Measurements from ENCODE around the gene ASH1L.

Gene ASH1L

DNA sequence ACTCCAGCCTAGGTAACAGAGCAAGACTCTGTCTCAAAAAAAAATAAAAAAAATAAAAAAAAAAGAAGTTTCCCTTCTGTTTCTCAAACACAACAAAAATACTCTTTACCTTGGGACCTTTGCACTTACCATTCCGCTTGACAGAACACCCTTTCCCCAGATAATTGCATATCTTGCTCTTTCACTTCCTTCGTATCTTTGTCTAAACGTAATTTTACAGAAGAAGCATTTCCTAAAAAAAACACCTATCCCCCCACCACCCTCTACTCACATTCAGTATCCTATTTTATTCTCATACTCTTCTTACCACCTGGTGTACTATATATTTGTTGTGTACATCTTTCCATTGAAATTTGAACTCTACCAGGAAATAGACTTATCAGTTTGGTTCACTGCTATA is 32.7 kb downstream of the ASH1L start:
- ChIA-PET CTCF (no interaction called here), POLR2A (interaction anchor here (0.7 kb wide), 1 partner anchor 10 kb away, joined by 3 read pairs; no protein-coding TSS in a partner anchor)
- no peak overlapping the region for H3K4me3 ChIP-seq (ENCODE audit: low read depth, low read length)

DNA sequence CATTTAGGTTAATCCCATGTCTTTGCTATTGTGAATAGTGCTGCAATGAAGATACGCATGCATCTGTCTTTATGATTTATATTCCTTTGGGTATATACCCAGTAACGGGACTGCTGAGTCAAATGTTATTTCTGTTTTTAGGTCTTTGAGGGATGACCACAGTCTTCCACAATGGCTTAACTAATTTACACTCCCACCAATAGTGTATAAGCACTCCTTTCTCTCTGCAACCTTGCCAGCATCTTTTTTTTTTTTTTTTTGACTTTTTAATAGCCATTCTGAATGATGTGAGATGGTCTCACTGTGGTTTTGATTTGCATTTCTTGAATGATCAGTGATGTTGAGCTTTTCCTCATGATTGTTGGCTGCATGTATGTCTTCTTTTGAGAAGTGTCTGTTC is 33.5 kb downstream of the ASH1L start:
- CTCF ChIA-PET: interaction anchor here (0.7 kb wide), 1 partner anchor 279 kb away, joined by 4 read pairs; no protein-coding TSS in a partner anchor
- Histone ChIP-seq H3K27ac (ENCODE audit: extremely low read depth, low read depth, low read length) (no peak overlapping the region), H3K36me3 (ENCODE audit: control insufficient read depth in 2 of 2, insufficient read depth in 1 of 2, low read length in 2 of 2) (no peaks in the 10 kb centered on the region; a peak in 1 of 3 replicates), H3K4me1 (ENCODE audit: control insufficient read depth, insufficient read depth, low read length) (no peaks in the 10 kb centered on the region; the same call in 1 of the 2 replicates), H3K4me3 (ENCODE audit: low read depth, low read length) (no peak overlapping the region), H3K9me3 (ENCODE audit: control insufficient read depth, insufficient read depth, low read depth, low read length) (no peaks in the 10 kb centered on the region)
- POLR2A ChIA-PET: interaction anchor here (0.7 kb wide), 1 partner anchor 454 kb away, joined by 3 read pairs; no protein-coding TSS in a partner anchor
- TF ChIP-seq ZNF560 (tag by site-specific recombination; IDR thresholded peaks at IDR 0.05; ENCODE audit: borderline replicate concordance) (no peak), TSHZ1 (tag by site-specific recombination; IDR thresholded peaks at IDR 0.05; ENCODE audit: borderline replicate concordance) (no peak), SP7 (tag by site-specific recombination; IDR thresholded peaks at IDR 0.05) (no peak), ZNF202 (tag by site-specific recombination; IDR thresholded peaks at IDR 0.05; ENCODE audit: borderline replicate concordance) (no peak), ZNF24 (tag by site-specific recombination; IDR thresholded peaks at IDR 0.05) (no peak), ZNF707 (tag by site-specific recombination; IDR thresholded peaks at IDR 0.05) (no peak), ZNF449 (tag by site-specific recombination; IDR thresholded peaks at IDR 0.05) (no peak)
- TF ChIP-seq, protein P1, sequence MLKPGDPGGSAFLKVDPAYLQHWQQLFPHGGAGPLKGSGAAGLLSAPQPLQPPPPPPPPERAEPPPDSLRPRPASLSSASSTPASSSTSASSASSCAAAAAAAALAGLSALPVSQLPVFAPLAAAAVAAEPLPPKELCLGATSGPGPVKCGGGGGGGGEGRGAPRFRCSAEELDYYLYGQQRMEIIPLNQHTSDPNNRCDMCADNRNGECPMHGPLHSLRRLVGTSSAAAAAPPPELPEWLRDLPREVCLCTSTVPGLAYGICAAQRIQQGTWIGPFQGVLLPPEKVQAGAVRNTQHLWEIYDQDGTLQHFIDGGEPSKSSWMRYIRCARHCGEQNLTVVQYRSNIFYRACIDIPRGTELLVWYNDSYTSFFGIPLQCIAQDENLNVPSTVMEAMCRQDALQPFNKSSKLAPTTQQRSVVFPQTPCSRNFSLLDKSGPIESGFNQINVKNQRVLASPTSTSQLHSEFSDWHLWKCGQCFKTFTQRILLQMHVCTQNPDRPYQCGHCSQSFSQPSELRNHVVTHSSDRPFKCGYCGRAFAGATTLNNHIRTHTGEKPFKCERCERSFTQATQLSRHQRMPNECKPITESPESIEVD (tag by site-specific recombination; IDR thresholded peaks at IDR 0.05): no peak

More for the DNA sequence above, 32.7 kb downstream of the ASH1L start:
- no peaks in the 10 kb centered on the region for H3K9me3 ChIP-seq (ENCODE audit: control insufficient read depth, insufficient read depth, low read depth, low read length)
- H3K36me3 ChIP-seq (ENCODE audit: control insufficient read depth in 2 of 2, insufficient read depth in 1 of 2, low read length in 2 of 2): no peaks in the 10 kb centered on the region; a peak in 1 of 3 replicates
- H3K4me1 ChIP-seq (ENCODE audit: control insufficient read depth, insufficient read depth, low read length): no peaks in the 10 kb centered on the region; the same call in 1 of the 2 replicates
- TF ChIP-seq ZNF114 (tag by site-specific recombination; IDR thresholded peaks at IDR 0.05) (no peak), SP3 (tag by site-specific recombination; IDR thresholded peaks at IDR 0.05) (no peak), PATZ1 (tag by site-specific recombination; IDR thresholded peaks at IDR 0.05) (no peak), ZNF561 (tag by site-specific recombination; IDR thresholded peaks at IDR 0.05; ENCODE audit: borderline replicate concordance) (no peak), ZNF302 (tag by site-specific recombination; IDR thresholded peaks at IDR 0.05; ENCODE audit: low read depth) (no peak), KLF17 (tag by site-specific recombination; IDR thresholded peaks at IDR 0.05) (no peak), ZNF19 (tag by site-specific recombination; IDR thresholded peaks at IDR 0.05; ENCODE audit: low read depth) (no peak), ZNF426 (tag by site-specific recombination; IDR thresholded peaks at IDR 0.05) (no peak), ZBTB48 (tag by site-specific recombination; IDR thresholded peaks at IDR 0.05) (no peak), ZNF416 (tag by site-specific recombination; IDR thresholded peaks at IDR 0.05) (no peak), ZNF248 (tag by site-specific recombination; IDR thresholded peaks at IDR 0.05) (no peak), ZNF747 (tag by site-specific recombination; IDR thresholded peaks at IDR 0.05) (no peak), ZNF621 (tag by site-specific recombination; IDR thresholded peaks at IDR 0.05) (no peak), ZNF501 (tag by site-specific recombination; IDR thresholded peaks at IDR 0.05) (no peak), GFI1B (tag by site-specific recombination; IDR thresholded peaks at IDR 0.05) (no peak), SCRT1 (tag by site-specific recombination; IDR thresholded peaks at IDR 0.05; ENCODE audit: borderline replicate concordance) (no peak), ZNF311 (tag by site-specific recombination; IDR thresholded peaks at IDR 0.05; ENCODE audit: borderline replicate concordance) (no peak), ZNF23 (tag by site-specific recombination; IDR thresholded peaks at IDR 0.05; ENCODE audit: borderline replicate concordance) (no peak), ZNF654 (tag by site-specific recombination; IDR thresholded peaks at IDR 0.05; ENCODE audit: low read depth) (no peak)
- TF ChIP-seq, protein P2, sequence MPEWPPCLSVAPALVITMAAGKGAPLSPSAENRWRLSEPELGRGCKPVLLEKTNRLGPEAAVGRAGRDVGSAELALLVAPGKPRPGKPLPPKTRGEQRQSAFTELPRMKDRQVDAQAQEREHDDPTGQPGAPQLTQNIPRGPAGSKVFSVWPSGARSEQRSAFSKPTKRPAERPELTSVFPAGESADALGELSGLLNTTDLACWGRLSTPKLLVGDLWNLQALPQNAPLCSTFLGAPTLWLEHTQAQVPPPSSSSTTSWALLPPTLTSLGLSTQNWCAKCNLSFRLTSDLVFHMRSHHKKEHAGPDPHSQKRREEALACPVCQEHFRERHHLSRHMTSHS (tag by site-specific recombination; IDR thresholded peaks at IDR 0.05): no peak
- no peak overlapping the region for H3K27ac ChIP-seq (ENCODE audit: extremely low read depth, low read depth, low read length)
